Measurements from ENCODE around the gene EMCN.

DNA sequence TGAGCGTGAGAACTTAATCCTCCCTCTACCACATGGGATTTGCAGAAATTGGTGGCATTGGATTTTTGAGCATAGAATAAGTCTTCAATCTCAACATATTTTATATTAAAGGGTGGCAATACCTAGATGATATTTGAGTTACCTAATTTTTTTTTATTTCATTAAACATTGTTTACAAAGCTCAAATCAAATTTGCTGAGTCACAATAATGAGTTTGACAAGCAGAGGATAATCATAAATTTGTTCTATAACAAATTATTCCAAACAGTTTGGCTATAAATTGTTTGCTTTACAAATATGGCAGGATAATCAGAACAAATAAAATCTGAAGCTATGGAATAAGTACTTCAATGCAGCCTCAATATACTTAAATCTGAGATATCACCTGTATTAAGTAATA lies 22.7 kb downstream of the EMCN start:
- no peak for TF ChIP-seq POLR2AphosphoS5 (IDR thresholded peaks at IDR 0.05; ENCODE audit: low read depth, low read length)
- TF ChIP-seq RAD21 (IDR thresholded peaks at IDR 0.05 in 1 of 2, conservative IDR thresholded peaks at IDR 0.05 in 1 of 2; ENCODE audit: low read depth in 2 of 2, low read length in 2 of 2) = no peak
